Esophagus muscularis mucosa (tissue), 4 donors: ENCODE results near the gene LAMA3.

Experiments used
- EP300 ChIP-seq: sonication (generic); formaldehyde crosslinking; IDR thresholded peaks from one replicate; pipeline ENCODE4 v1.6.1; 2017; ENCODE audit warnings: antibody characterized with exemption
- POLR2A ChIP-seq: fragments of 450-650 bp; IDR thresholded peaks from one replicate; pipeline ENCODE4 v1.6.1; 2017; ENCODE audit warnings: antibody characterized with exemption, moderate library complexity, mild to moderate bottlenecking, low read depth
- TF ChIP-seq, protein P1 (sequence below), 3 experiments: fragments of 200-600 bp in 2 of 3; fragments of 450-650 bp in 1 of 3; sonication (generic) in 2 of 3; IDR thresholded peaks; one replicate each; pipeline ENCODE4 v1.5.1; 2017 to 2019; ENCODE audit warnings: antibody characterized with exemption in 3 of 3, mild to moderate bottlenecking in 2 of 3, moderate library complexity in 1 of 3

DNA sequence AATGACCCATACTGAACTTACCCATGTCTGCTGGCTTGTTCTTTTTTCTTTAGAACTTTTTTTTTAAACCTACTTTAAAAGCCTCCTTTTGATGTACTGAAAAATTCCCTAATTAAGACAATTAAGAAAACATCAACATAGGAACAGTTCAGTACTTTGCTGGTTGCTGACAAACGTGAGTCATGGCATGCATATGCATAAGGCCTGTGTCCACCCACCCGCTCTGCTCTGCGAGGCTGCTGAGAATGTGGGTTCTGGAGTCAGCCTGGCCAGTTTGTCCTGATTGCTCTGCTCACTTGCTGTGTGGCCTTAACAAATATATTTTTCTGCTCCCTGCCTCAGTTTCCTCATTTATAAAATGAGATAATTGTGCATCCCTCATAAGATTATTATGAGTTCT lies 27.3 kb downstream of the LAMA3 start:
- TF ChIP-seq, protein P1, sequence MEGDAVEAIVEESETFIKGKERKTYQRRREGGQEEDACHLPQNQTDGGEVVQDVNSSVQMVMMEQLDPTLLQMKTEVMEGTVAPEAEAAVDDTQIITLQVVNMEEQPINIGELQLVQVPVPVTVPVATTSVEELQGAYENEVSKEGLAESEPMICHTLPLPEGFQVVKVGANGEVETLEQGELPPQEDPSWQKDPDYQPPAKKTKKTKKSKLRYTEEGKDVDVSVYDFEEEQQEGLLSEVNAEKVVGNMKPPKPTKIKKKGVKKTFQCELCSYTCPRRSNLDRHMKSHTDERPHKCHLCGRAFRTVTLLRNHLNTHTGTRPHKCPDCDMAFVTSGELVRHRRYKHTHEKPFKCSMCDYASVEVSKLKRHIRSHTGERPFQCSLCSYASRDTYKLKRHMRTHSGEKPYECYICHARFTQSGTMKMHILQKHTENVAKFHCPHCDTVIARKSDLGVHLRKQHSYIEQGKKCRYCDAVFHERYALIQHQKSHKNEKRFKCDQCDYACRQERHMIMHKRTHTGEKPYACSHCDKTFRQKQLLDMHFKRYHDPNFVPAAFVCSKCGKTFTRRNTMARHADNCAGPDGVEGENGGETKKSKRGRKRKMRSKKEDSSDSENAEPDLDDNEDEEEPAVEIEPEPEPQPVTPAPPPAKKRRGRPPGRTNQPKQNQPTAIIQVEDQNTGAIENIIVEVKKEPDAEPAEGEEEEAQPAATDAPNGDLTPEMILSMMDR (IDR thresholded peaks at IDR 0.05), result no peak
- TF ChIP-seq POLR2A (no peak), EP300 (no peak)
